HepG2 (cell line): ENCODE data around the gene PDLIM4. TPM values are rescaled to one million over a fixed set of nuclear protein-coding genes. Genes with fewer than 3 reads are reported as not detected.

Experiments used
- ATAC-seq: fragments of 200-7000 bp; cut with Tn5 transposase; 3 replicates; pipeline ENCODE4 v1.9.1; 2020; ENCODE audit warnings: mild to moderate bottlenecking, moderate library complexity
- BruUV-seq: library from RNA; stranded (reverse); fragments of 400-500 nt; replicated peaks from 2 replicates; lab custom pipeline; 2021; lab: Mats Ljungman, UMichigan
- CTCF ChIA-PET: fragments of 300-600 bp; formaldehyde crosslinking; extraction: SDS; loops from one replicate; lab custom pipeline; 2021; ENCODE audit warnings: low total read pairs, inconsistent platforms, low intra/inter-chr PET ratio; lab: Yijun Ruan, JAX
- POLR2A ChIA-PET: fragments of 350-600 bp; sonication (Branson Sonifier 250); formaldehyde crosslinking; loops from one replicate; lab custom pipeline; 2020; ENCODE audit warnings: antibody characterized with exemption, inconsistent platforms; lab: Yijun Ruan, JAX
- DNase-seq: peaks from one replicate; pipeline ENCODE4 v3.0.0-alpha.2; 2015; ENCODE audit warnings: low spot score
- FAIRE-seq: peaks from 3 replicates; lab custom pipeline; 2011; peaks lifted over from hg19 to GRCh38; lab: Jason Lieb, UNC
- H2AFZ ChIP-seq: one replicate; pipeline ENCODE4 v1.6.1; 2011; ENCODE audit warnings: low read length, inconsistent platforms
- H3K27ac ChIP-seq: fragments of 300-600 bp; 3 replicates; pipeline ENCODE4 v1.8.0; 2011; ENCODE audit warnings: mixed run types, mild to moderate bottlenecking, mixed read lengths, low read length, inconsistent platforms; ENCODE audit not compliant: insufficient read depth; ENCODE audit errors: extremely low read length
- H3K27me3 ChIP-seq, 2 experiments: fragments of 200-600 bp in 1 of 2; 2 replicates in 1 of 2; 3 replicates in 1 of 2; pipeline versions ENCODE4 v1.6.0 to v1.8.0; 2011; ENCODE audit warnings: low read length in 2 of 2, mild to moderate bottlenecking in 2 of 2, moderate library complexity in 2 of 2, inconsistent platforms in 1 of 2; ENCODE audit not compliant: insufficient read depth in 2 of 2, control insufficient read depth in 1 of 2
- H3K36me3 ChIP-seq, 2 experiments: fragments of 200-600 bp in 1 of 2; replicated peaks in 1 of 2; 2 replicates in 1 of 2; 3 replicates in 1 of 2; pipeline versions ENCODE4 v1.5.1 to v1.8.0; 2011; ENCODE audit warnings: low read length in 2 of 2, inconsistent platforms in 1 of 2; ENCODE audit not compliant: insufficient read depth in 2 of 2, control insufficient read depth in 1 of 2
- H3K4me1 ChIP-seq: 2 replicates; pipeline ENCODE4 v1.5.1; 2012; ENCODE audit warnings: low read length, inconsistent platforms; ENCODE audit not compliant: insufficient read depth
- H3K4me2 ChIP-seq: 2 replicates; pipeline ENCODE4 v1.6.0; 2011; ENCODE audit warnings: low read depth, low read length, inconsistent platforms
- H3K4me3 ChIP-seq, 3 experiments: fragments of 200-600 bp in 1 of 3; sonication (generic), shearing (Covaris generic) in 1 of 3; replicated peaks in 1 of 3; 2 replicates each; pipeline ENCODE4 v1.5.1; 2011 to 2016; ENCODE audit warnings: low read length in 3 of 3, inconsistent platforms in 2 of 3, low read depth in 2 of 3, mild to moderate bottlenecking in 2 of 3, control low read depth in 1 of 3, mixed read lengths in 1 of 3; ENCODE audit not compliant: insufficient read depth in 1 of 3
- H3K79me2 ChIP-seq: one replicate; pipeline ENCODE4 v1.6.1; 2011; ENCODE audit warnings: low read length, inconsistent platforms; ENCODE audit not compliant: insufficient read depth
- H3K9ac ChIP-seq: 2 replicates; pipeline ENCODE4 v1.6.0; 2011; ENCODE audit warnings: mild to moderate bottlenecking, low read depth, low read length, inconsistent platforms; ENCODE audit not compliant: insufficient read depth
- H3K9me3 ChIP-seq: 2 replicates; pipeline ENCODE4 v1.5.1; 2012; ENCODE audit warnings: mild to moderate bottlenecking, low read length
- H4K20me1 ChIP-seq: 2 replicates; pipeline ENCODE4 v1.6.0; 2011; ENCODE audit warnings: inconsistent platforms, mild to moderate bottlenecking, low read length, moderate library complexity; ENCODE audit not compliant: insufficient read depth
- POLR2AphosphoS5 ChIP-seq: IDR thresholded peaks from 2 replicates; pipeline ENCODE4 v1.6.1; 2012; ENCODE audit warnings: low read depth, low read length
- RORA ChIP-seq: sonication (generic); formaldehyde crosslinking; IDR thresholded peaks from 2 replicates; pipeline ENCODE4 v1.5.0; 2020; ENCODE audit warnings: mild to moderate bottlenecking, missing genetic modification reagents, moderate library complexity
- SMAD1 ChIP-seq: sonication (generic); formaldehyde crosslinking; IDR thresholded peaks from 2 replicates; pipeline ENCODE4 v1.4.0; 2020; ENCODE audit warnings: missing genetic modification reagents, low read depth, mild to moderate bottlenecking, borderline replicate concordance
- THAP9 ChIP-seq: sonication (generic); formaldehyde crosslinking; IDR thresholded peaks from 2 replicates; pipeline ENCODE4; 2020; ENCODE audit warnings: missing genetic modification reagents, mild to moderate bottlenecking, borderline replicate concordance
- TOE1 ChIP-seq: sonication (generic); formaldehyde crosslinking; IDR thresholded peaks from 2 replicates; pipeline ENCODE4 v1.4.0; 2020; ENCODE audit warnings: mild to moderate bottlenecking, missing genetic modification reagents
- ZGPAT ChIP-seq: IDR thresholded peaks from 2 replicates; pipeline ENCODE4 v1.6.1; 2016; ENCODE audit warnings: mild to moderate bottlenecking
- ZNF326 ChIP-seq: sonication (generic); formaldehyde crosslinking; IDR thresholded peaks from 2 replicates; pipeline ENCODE4 v1.4.0; 2020; ENCODE audit warnings: missing genetic modification reagents, borderline replicate concordance
- ZNF362 ChIP-seq: sonication (generic); formaldehyde crosslinking; IDR thresholded peaks from 2 replicates; pipeline ENCODE4 v1.4.0; 2020; ENCODE audit warnings: missing genetic modification reagents, mild to moderate bottlenecking, borderline replicate concordance
- ZNF550 ChIP-seq: sonication (generic); formaldehyde crosslinking; IDR thresholded peaks from 2 replicates; pipeline ENCODE4 v1.4.0; 2020; ENCODE audit warnings: mild to moderate bottlenecking, missing genetic modification reagents, borderline replicate concordance
- ZNF660 ChIP-seq: sonication (generic); formaldehyde crosslinking; IDR thresholded peaks from 2 replicates; pipeline ENCODE4 v1.5.1; 2020; ENCODE audit warnings: mild to moderate bottlenecking, low read depth, missing genetic modification reagents, borderline replicate concordance
- ZNF703 ChIP-seq: sonication (generic); formaldehyde crosslinking; IDR thresholded peaks from 2 replicates; pipeline ENCODE4 v1.5.1; 2020; ENCODE audit warnings: missing genetic modification reagents, mild to moderate bottlenecking, moderate library complexity, borderline replicate concordance
- WGBS: methylation state at CpG from one replicate; pipeline ENCODE4 v1.1.6; 2017; ENCODE audit warnings: low lambda C conversion rate; 5-methylcytosine and 5-hydroxymethylcytosine counted together
- in situ Hi-C: cut with HindIII; loops from 2 replicates; pipeline ENCODE4 v1.10.0; 2017; ENCODE audit warnings: low pct_unique_long_range_greater_than_20kb; ENCODE audit not compliant: extremely low pct_ligation_motif_present
- intact Hi-C: fragments of 100-400 bp; cut with micrococcal nuclease; formaldehyde crosslinking; loops from one replicate; pipeline ENCODE4 v1.10.0; 2022; ENCODE audit not compliant: unreplicated experiment
- polyA plus RNA-seq, 8 experiments: library from polyadenylated mRNA; depleted of rRNA in 3 of 8; stranded (reverse) in 7 of 8; unstranded in 1 of 8; fragments of >200 nt; fragmentation: Illumina TruSeq in 4 of 8; extraction: Trizol in 4 of 8; gene quantifications; 2 replicates each; pipeline versions ENCODE4 v1.2.1 to v1.2.3, GENCODE V29; 2011 to 2016; ENCODE audit warnings: low read depth in 4 of 8, missing spikeins in 1 of 8, mixed read lengths in 1 of 8; ENCODE audit not compliant: insufficient read depth in 1 of 8
- total RNA-seq, 5 experiments: library from RNA; depleted of rRNA; stranded (reverse); fragments of >200 nt; fragmentation: Illumina TruSeq; extraction: Trizol; gene quantifications; 2 replicates each; pipeline ENCODE4 v1.2.3, GENCODE V29; 2016; ENCODE audit warnings: low read depth in 1 of 5
- TF ChIP-seq, protein P1 (sequence below): sonication (generic); formaldehyde crosslinking; IDR thresholded peaks from 2 replicates; pipeline ENCODE4 v1.4.0; 2020; ENCODE audit warnings: missing genetic modification reagents

The PDLIM4 gene
- total and polyA plus RNA-seq, 2 of the 13 experiments (the other 11 are each of a cell fraction or from before 2014, with no cell fraction given) = 1.1 to 2.3 TPM

DNA sequence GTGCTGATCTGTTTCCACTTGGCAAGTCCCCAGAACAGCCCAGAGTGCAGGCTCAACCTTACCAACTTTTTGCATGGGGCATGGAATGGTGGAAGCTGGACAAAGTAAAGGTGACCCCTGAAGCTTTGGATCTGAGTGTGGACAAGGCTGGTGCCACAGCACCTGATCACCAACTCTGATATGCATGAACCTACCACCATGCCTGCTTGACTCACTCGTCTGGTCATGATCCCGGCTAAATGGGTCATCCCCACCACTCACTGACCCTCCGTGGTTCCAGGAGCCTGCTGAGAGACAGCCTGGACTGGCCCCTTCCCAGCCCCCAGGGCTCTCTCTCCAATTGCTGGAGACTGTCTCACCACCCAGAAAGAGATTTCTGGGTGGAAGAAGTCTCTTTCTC lies 22.3 kb downstream of the PDLIM4 start:
- no peak for DNase-seq
- WGBS = 71% methylated on average over 3 of the region's 3 CpGs
- Histone ChIP-seq H3K4me1 (peaks cover 25% of the 10 kb centered on the region), H3K79me2 (no peaks in the 10 kb centered on the region), H3K4me2 (no peak overlapping the region), H4K20me1 (no peaks in the 10 kb centered on the region), H3K27me3 (no peaks in the 10 kb centered on the region; a peak in 1 of 5 replicates), H3K9ac (no peak overlapping the region), H3K4me3 (no peak overlapping the region), H3K9me3 (no peaks in the 10 kb centered on the region), H3K36me3 (no peaks in the 10 kb centered on the region), H3K27ac (no peak overlapping the region), H2AFZ (no peak overlapping the region)
- no TSS peak for BruUV-seq
- ChIA-PET CTCF (no interaction called here), POLR2A (interaction anchor here (2.8 kb wide), 1 partner anchor 14 kb away, joined by 28 read pairs; the partner anchor contains the start of gene SLC22A4)
- in situ Hi-C loops (no loop called here), intact Hi-C loops (loop anchor here (2.0 kb wide), 1 partner anchor 41 kb away; no protein-coding TSS in a partner anchor)
- no peak for ATAC-seq
- FAIRE-seq = no peak
- TF ChIP-seq SMAD1 (no peak), POLR2AphosphoS5 (no peak), ZNF362 (CRISPR knock-in tag) (no peak), ZNF660 (CRISPR knock-in tag) (no peak), ZGPAT (CRISPR knock-in tag) (no peak), ZNF550 (CRISPR knock-in tag) (no peak), ZNF703 (CRISPR knock-in tag) (no peak), THAP9 (no peak), TOE1 (CRISPR knock-in tag) (no peak), RORA (CRISPR knock-in tag) (no peak), ZNF326 (no peak)
- TF ChIP-seq, protein P1, sequence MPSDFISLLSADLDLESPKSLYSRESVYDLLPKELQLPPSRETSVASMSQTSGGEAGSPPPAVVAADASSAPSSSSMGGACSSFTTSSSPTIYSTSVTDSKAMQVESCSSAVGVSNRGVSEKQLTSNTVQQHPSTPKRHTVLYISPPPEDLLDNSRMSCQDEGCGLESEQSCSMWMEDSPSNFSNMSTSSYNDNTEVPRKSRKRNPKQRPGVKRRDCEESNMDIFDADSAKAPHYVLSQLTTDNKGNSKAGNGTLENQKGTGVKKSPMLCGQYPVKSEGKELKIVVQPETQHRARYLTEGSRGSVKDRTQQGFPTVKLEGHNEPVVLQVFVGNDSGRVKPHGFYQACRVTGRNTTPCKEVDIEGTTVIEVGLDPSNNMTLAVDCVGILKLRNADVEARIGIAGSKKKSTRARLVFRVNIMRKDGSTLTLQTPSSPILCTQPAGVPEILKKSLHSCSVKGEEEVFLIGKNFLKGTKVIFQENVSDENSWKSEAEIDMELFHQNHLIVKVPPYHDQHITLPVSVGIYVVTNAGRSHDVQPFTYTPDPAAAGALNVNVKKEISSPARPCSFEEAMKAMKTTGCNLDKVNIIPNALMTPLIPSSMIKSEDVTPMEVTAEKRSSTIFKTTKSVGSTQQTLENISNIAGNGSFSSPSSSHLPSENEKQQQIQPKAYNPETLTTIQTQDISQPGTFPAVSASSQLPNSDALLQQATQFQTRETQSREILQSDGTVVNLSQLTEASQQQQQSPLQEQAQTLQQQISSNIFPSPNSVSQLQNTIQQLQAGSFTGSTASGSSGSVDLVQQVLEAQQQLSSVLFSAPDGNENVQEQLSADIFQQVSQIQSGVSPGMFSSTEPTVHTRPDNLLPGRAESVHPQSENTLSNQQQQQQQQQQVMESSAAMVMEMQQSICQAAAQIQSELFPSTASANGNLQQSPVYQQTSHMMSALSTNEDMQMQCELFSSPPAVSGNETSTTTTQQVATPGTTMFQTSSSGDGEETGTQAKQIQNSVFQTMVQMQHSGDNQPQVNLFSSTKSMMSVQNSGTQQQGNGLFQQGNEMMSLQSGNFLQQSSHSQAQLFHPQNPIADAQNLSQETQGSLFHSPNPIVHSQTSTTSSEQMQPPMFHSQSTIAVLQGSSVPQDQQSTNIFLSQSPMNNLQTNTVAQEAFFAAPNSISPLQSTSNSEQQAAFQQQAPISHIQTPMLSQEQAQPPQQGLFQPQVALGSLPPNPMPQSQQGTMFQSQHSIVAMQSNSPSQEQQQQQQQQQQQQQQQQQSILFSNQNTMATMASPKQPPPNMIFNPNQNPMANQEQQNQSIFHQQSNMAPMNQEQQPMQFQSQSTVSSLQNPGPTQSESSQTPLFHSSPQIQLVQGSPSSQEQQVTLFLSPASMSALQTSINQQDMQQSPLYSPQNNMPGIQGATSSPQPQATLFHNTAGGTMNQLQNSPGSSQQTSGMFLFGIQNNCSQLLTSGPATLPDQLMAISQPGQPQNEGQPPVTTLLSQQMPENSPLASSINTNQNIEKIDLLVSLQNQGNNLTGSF (CRISPR knock-in tag) = no peak
